GM21737 (cell line): Measurements from ENCODE around the gene USP46.

Experiments used
- ATAC-seq: cut with Tn5 transposase; IDR thresholded peaks from one replicate; pipeline ENCODE4 v1.9.1; 2021; ENCODE audit warnings: mild to moderate bottlenecking, moderate library complexity; ENCODE audit not compliant: unreplicated experiment

Gene USP46

DNA sequence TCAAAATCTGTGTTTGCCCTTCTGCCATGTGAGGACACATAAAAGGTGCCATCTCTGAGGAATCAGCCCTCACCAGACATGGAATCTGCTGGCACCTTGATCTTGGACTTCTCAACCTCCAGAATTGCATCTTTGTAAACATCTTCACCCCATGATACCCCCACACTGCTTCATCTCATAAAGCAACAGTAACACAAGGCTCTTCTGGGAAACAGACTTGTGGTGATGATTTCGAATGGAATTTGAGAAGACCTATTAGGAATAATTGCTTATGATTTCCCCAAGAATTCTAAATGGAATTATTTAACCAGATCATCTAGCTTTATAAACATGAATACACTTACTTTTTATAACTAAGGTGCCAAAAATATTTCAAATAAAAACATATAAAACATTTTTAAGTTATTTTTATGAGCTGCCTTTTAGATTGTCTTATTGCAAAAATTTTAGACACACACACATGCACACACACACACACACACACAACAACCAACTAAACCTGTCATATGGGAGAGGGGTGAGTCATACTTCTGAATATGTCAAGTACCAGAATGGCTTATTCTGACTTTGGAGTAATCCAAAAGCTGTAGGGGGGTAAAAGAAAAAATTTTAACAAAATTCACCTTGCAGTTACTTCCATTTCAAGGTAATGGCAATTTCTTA is 82.0 kb downstream of the USP46 start:
- ATAC-seq, result no peak

DNA sequence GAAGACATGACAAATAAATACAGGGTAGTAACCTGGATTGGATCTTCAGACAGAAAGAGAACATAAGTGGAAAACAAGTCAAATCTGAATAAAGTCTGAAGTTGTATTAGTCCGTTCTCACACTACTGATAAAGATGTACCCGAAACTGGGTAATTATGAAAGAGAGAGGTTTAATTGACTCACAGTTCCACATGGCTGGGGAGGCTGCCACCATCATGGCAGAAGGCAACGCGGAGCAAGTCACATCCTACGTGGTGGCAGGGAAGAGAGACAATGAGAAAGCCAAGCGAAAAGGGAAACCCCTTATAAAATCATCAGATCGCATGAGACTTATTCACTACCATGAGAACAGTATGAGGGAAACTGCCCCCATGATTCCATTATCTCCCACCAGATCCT is 82.8 kb downstream of the USP46 start:
- ATAC-seq, result no peak

DNA sequence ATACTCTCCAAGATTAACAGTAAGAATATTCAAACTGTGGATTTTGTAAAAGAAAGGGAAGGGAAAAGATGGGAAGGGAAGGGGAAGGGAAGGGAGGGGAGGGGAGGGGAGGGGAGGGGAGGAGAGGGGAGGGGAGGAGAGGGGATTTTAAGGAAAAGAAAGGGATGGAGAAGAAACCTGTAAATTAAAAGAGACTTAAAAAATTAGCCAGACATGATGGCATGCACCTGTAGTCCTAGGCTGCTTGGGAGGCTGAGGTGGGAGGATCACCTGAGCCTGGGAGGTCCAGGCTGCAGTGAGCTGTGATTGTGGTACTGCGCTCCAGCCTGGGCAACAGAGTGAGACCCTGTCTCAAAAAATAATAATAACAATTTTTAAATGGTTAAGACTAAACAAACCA is 83.7 kb downstream of the USP46 start:
- no peak for ATAC-seq

DNA sequence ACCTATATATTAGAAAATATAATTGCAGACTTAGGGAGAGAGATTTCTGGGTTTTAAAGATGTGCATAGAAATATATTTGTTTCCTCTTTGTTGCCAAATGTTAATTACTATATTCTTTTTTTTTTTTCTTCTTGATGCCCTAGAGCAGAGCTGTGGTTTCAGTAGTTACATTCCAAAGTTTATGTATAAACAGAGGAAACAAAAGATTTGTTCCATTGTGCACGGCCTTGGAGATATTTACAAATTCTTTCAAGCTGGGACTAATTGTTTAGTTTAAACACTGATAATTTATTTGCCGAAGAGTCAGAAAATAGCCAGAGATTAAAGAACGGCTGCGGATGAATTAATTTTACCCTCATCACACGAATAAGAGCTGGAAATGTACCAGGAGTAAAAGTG is 85.1 kb downstream of the USP46 start:
- ATAC-seq, result no peak

DNA sequence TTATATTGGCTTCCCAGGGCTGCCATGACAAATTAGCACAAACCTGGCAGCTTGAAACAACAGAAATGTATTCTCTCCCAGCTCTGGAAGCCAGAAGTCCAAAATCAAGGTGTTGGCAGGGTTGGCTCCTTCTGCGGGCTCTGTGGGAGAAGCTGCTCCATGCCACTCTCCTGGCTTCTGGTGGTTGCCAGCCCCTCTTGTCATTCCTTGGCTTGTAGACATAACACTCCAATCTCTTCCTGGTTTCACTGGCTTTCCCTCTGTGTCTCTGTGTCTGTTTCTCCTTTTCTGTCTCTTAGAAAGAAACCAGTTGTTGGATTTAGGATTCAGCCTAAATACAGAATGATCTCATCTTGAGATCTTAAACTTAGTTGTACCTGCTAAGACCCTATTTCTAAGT is 85.5 kb downstream of the USP46 start:
- ATAC-seq, result no peak

DNA sequence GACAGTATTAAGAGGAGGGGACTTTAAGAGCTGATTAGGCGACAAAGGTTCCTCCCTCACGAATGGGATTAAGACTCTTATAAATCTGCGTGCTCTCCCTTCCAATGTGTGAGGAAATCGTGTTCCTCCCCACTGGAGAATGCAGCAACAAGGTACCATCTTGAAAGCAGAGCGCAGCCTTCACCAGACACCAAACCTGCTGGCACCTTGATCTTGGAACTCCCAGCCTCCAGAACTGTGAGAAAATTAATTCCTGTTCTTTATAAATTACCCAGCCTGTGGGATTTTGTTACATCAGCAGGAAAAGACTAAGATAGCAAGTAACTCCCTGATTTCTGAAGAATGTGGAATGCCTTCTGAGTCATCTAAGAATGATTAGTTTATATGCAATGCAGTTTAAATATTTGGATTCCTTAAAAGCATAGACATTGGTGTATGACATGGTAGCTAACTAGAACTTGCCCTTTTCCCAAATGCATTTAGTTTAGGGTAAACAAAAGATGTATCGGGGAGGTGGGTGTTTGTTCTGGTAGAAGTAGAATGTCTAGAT is 86.1 kb downstream of the USP46 start:
- ATAC-seq, result no peak

DNA sequence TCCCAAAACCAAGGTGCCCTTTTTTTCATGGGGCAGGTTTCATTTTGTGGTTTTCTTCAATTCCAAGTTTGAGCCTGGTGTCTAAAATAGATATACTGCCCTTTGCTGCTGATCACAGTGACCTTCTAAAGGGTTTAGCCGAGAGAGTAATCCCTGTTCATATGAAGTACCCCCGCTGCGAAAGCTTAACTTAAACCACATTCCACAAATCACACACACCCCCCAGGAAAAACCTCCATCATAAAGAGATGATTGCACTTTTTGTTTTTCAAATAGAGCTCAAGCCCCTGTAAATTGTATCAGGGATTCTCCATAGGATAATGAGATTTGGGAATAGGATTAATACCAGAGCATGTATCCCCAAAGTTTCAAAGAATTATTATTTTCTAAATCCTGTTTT is 90.8 kb downstream of the USP46 start:
- ATAC-seq, result no peak

DNA sequence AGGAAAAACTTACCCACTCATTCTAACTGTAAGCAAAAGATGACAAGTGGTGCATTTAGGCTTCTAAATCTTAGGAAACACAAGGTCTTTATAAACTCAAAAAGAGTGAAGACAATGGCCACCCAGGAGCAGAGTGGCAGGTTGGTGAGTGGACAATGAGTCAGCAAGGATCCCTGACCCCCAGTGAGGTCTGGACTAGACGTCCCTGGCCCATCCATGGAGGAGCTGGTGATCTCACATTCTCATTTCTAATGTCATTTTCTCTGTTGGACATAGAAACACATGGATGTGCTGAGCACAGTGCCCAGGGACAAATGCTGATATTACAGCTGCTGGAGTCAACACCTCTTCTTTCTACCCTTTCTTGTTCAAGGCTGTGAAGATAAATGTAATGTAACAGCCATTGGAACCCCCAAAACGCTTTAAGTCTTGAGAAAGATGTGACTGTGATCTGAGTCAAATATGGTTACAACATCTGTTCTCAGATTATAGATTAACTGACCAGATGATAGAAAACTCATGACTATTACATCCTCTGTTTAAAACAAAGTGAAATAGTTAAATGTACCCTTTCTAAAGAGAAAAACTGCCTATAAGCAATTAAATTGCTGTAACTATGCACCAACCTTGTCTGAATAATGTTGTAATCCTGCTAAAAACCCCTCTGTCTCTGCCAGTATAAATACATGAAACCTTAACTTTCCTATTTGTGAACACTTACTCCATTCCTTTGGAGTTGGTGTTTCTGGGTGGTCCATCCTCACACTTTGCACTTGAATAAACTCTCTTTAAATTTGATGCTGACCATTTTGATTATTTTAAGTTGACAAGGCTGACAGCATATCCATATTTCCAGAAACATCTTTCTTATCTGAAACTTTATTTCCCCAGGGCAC is 92.7 kb downstream of the USP46 start:
- no peak for ATAC-seq

DNA sequence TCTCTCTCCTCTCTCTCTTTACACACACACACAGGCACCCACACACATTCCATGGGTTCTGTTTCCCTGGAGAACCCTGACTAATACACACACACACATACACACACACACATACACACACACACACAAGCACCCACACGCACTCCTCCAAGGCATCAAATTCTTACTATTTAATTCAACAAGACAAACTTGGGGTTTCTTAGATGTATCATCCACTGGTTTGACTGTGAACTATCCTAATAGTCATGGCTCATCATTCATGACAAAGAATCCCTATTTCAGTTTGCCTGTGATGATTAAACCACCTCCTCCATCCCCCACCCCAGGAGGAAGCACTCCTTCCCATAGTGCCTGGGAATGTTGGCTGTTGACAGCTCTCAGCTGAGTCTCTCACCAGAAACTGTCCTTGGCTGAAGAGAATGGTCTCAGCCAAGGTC is 98.2 kb downstream of the USP46 start:
- ATAC-seq, result no peak

DNA sequence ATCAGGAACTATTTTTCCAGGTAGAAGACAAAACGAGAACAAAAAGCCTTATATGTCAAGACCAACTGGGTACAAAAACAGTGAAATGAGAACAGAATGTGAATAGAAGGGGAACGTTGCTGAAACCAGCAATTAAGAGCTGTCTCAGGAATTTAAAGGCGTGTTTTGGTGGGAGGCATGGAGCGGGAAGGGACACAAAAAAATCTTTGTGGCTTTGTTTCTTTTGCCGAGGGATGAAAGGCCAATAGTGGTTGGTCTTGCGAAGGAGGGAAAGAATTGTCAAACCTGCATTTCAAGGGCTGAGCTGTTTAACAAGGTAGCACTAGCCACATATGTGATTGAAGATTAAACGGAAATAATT is 103.8 kb downstream of the USP46 start:
- no peak for ATAC-seq

DNA sequence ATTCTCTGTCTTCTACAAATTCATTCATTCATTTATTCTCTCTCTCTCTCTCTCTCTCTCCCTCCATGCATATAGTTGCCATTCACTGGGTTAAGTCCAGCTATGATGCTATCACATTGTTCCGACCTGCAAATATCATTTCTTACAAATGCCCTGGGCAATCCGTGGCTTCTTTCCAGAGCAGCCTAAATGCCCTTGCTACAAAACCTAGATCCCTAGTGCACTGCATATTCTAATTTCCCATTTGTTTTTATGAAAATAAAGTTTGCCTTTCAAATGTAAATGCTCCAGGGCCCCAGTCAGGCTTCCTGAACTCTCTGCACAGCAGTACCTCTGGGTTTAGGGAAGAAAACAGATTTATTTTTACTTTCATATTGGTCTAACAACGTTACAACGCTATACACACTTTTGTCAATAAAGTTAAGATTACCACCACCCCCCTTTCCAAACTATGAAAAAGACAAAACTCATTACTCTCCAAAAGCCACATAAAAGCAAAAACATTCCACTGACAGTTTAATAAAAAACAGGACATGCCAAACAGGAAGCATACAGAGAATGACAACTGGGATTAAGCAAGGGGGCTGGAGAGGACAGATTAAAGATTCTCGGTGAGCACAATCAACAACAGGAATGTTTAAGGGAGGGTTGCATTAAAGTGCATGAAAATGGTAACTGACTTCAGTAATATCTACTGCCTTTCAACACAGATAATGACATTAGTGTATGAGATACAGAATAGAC is 104.3 kb downstream of the USP46 start:
- ATAC-seq, result no peak

DNA sequence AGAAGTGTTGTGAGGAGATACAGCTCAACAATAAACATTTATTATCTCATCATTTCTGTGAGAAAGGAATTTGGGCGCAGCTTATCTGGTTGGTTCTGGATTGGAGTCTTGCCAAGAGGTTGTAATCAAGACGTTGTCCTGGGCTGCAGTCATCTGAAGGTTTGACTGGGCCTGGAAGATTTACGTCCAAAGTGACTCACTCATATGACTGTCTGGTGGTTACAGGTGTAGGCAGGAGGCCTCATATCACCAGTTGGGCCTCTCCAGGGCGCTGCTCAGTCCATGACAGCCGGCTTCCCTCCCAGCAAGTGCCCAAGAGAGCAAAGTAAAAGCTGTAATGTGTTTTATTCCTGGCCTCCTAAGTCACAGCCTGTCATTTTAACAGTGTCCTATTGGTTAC is 106.3 kb downstream of the USP46 start:
- no peak for ATAC-seq

DNA sequence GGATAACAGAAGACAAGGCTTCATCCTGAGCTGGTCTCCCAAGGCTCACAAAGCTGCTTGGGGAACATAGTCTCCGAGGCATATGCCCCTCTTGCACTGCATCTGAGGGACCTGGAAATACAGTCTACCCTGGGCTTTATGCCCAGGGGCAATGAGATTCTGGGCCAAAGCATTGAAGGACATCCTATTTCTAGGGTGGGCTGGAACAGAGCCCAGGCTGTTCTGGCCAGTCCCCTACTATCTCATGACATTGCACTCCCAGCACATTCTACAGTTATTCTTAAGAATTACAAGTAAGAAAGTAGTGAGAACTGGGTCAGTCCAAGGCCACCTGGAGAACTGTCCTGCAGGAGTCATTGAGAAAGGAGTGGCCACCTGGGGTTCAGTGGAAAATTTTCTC is 107.6 kb downstream of the USP46 start:
- no peak for ATAC-seq

DNA sequence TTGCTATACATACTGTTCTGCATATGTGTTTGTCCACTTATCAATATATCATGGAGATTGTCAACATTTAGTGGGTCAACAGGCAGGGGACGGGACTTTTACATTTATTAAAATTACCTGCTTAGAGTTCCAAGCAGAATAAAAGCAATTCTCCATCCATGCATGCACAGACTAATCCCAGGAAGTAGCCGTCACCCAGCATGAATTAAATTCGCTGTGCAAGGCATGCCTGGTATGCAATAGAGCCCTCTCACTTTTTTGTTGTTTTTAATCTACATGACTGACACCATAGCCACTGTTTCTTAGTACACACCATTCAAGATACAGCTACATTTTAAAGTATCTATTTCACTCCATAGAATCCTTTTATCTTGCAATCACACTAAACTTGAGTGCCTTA is 108.9 kb downstream of the USP46 start:
- ATAC-seq, result no peak

DNA sequence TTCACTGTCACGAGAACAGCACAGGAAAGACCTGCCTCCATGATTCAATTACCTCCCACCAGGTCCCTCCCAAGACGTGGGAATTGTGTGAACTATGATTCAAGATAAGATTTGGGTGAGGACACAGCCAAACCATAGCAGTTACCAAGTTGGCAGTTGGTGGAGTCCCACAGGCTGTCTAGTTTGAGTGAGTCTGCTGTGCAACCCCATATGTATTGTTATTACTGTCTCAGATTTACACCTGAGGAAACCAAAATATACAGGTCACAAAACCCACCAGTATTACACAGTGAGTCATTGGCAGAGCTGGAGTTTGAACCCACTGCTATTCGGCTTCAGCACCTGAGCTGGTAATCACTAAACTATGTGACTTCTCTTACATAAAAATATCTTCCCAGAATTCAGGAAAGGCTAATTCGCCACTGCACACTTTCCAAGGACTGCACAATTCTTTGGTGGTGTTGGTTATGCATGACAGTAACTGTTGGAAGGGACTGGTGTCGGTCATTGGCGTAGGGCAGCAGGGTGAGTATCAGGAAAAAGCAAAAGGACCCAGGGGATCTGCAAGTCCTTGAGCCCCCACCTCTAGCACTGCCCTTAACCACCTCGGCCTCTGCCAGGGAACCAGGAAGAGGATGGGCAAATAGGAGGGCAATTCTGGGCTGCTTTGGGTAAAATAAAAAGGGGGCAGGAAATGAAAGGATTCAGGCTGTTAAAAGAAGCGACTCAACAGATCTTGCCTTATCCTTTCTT is 110.1 kb downstream of the USP46 start:
- ATAC-seq, result no peak

DNA sequence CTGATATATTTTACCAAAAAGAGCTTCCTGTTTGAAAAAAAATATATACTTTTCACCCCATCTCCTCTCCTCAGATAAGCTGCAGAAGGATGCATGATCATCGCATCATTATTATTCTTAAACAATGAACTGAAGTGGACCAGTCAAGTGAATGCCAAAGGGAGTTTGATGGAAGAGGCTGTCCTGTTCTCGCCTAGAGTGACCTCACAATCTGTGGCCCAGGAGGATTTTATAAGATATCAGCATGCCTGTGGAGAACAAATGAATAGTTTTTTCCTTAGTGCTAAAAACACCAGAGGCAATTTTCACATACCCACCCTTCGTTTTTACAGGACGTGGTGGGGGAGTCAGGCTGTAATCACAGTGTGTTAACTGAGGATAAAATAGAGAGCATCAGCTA is 112.7 kb downstream of the USP46 start:
- no peak for ATAC-seq

DNA sequence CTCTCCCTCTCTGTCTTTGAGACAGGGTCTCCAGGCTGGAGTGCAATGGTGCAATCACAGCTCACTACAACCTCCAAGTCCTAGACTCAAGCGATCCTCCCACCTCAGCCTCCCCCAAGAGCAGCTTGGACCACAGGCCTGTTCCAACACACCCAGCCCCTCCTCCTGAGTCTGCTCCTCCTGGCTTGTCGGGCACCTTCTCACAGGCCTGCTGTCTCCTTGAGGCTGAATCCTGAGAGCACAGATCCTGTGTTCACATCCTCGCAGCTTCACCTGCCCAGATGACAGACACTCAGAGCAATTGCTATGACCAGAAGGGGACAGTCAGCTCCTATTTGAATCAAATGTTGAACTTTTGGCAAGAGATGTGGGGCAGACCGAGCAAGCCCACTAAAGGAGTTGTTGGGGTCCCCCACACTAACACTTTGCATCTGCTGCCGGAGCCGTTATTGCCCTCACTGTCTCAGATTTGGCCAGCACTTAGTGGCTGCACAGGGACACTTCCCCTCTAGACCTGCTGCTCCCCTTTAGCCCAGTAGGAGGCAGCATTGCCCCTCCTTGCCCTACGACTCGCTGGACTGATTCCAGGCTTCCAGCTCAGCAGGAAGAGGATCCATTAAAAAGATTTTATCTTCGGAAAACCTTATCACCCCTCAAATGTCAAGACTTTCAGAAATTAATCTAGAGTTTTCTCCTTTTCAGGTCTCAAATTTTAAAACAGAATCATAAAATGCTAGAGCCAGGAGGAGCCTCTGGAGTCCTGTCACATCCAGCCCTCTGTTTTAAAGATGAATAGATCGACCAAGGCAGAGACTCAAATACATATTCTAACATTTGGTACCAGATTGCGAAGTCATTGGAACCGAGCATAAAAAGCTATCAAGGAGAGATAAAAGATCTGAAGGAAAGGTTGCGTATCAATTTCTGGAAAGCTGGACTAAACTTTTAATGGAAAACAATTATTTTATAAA is 113.7 kb downstream of the USP46 start:
- no peak for ATAC-seq
